ENCODE results near the gene CPM. TPM values are rescaled to one million over a fixed set of nuclear protein-coding genes. Genes with fewer than 3 reads are reported as not detected.
A peak's percentile ranks its signal among the peaks of the same experiment; 100 is the strongest.

CPM gene
- total and polyA plus RNA-seq, 7 experiments from 2014 or later, result 0.06 to 5.9 (median 1.8) TPM

DNA sequence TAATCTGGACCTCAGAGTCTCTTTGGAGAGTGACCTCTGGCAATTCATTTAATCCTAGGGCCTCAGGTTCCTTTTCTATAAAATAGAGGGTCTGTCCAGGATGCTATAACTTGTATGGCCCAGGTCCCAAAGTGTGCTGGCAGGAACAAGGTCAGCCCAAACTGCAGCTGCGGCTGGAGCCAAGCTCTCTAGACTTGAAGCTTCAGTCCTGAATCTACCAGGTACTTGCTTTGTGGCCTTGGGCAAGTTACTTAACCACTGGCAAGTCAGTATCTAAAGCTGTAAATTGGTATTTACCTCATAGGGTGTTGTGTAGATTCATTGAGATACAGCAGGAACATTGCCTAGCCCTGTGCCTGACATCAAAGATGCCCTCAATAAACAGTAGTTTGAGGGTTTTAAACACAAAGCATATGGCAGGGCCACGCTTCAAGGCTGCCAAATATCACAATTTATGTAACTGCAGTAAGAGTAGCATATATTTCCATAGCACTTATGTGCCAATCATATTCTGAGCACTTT, 21.7 kb downstream of the CPM start:
- Histone ChIP-seq H3K36me3 (ENCODE audit: control insufficient read depth in 2 of 3, insufficient read depth in 3 of 3, low read length in 3 of 3) (no peaks in the 10 kb centered on the region), H3K27me3 (ENCODE audit: control insufficient read depth in 2 of 2, insufficient read depth in 2 of 2, low read length in 2 of 2) (no peaks in the 10 kb centered on the region), H3K4me3 (ENCODE audit: low read length) (no peak overlapping the region), H3K9me3 (ENCODE audit: control insufficient read depth in 2 of 3, low read length in 3 of 3) (no peaks in the 10 kb centered on the region), H3K27ac (ENCODE audit: low read depth, low read length) (no peak overlapping the region), H3K4me1 (ENCODE audit: control insufficient read depth in 2 of 2, insufficient read depth in 2 of 2, low read length in 2 of 2) (no peaks in the 10 kb centered on the region)
- H3K36me3 Mint-ChIP-seq, result peaks cover 0 to 2% (median 0%) of the 10 kb centered on the region in 5 donors
- intact Hi-C loops (cut with micrococcal nuclease), result no loop called here
- no peak overlapping the region for H3K27ac Mint-ChIP-seq
- ATAC-seq (no peak), DNase-seq (no peak)
- peaks cover 0 to 11% (median 4%) of the 10 kb centered on the region in 7 donors for H3K4me1 Mint-ChIP-seq
- CTCF ChIA-PET, result no interaction called here
- POLR2A ChIA-PET, result no interaction called here
- H3K4me3 Mint-ChIP-seq, result no peak overlapping the region
- H3K27me3 Mint-ChIP-seq, result peaks cover 0 to 6% (median 0%) of the 10 kb centered on the region in 5 donors
- no peaks in the 10 kb centered on the region for H3K9me3 Mint-ChIP-seq

DNA sequence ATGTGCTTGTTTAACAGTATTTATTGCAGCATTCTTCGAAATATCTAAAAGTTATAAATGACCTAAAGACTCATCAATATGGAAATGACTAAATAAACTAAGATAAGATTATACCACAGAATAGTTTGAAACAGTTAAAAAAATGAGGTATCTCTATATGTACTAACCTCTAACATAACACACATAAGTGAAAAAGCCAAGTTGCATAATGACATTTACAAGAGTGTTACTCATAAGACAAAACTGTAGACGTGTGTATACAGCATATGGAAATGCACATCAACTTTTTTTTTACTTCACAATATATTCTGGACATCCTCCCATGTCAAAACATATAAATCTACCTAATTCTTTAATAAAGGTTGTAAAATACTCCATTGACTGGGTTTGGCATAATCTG, 22.8 kb downstream of the CPM start:
- H3K4me3 Mint-ChIP-seq, result no peak overlapping the region
- intact Hi-C loops (cut with micrococcal nuclease), result no loop called here
- no peak overlapping the region for H3K27ac Mint-ChIP-seq
- H3K36me3 ChIP-seq (ENCODE audit: control insufficient read depth in 2 of 3, insufficient read depth in 3 of 3, low read length in 3 of 3), result no peaks in the 10 kb centered on the region
- no peak overlapping the region for H3K4me3 ChIP-seq (ENCODE audit: low read length)
- no peak overlapping the region for H3K27ac ChIP-seq (ENCODE audit: low read depth, low read length)
- H3K36me3 Mint-ChIP-seq, result peaks cover 0 to 2% (median 0%) of the 10 kb centered on the region in 5 donors
- ATAC-seq (no peak), DNase-seq (no peak)
- H3K27me3 Mint-ChIP-seq, result peaks cover 0 to 6% (median 0%) of the 10 kb centered on the region in 5 donors
- peaks cover 0 to 4% (median 0%) of the 10 kb centered on the region in 7 donors for H3K4me1 Mint-ChIP-seq
- CTCF ChIA-PET, result no interaction called here
- no peaks in the 10 kb centered on the region for H3K9me3 Mint-ChIP-seq
- H3K27me3 ChIP-seq (ENCODE audit: control insufficient read depth in 2 of 2, insufficient read depth in 2 of 2, low read length in 2 of 2), result no peaks in the 10 kb centered on the region
- no peaks in the 10 kb centered on the region for H3K9me3 ChIP-seq (ENCODE audit: control insufficient read depth in 2 of 3, low read length in 3 of 3)
- POLR2A ChIA-PET, result no interaction called here
- no peaks in the 10 kb centered on the region for H3K4me1 ChIP-seq (ENCODE audit: control insufficient read depth in 2 of 2, insufficient read depth in 2 of 2, low read length in 2 of 2)

GRCh38 chr12:68908076-68908475, 24.9 kb downstream of the CPM start:
- POLR2A ChIA-PET, result no interaction called here
- H3K9me3 Mint-ChIP-seq, result no peaks in the 10 kb centered on the region
- peaks cover 0 to 1% (median 0%) of the 10 kb centered on the region in 7 donors for H3K4me1 Mint-ChIP-seq
- no peak for DNase-seq
- Histone ChIP-seq H3K36me3 (ENCODE audit: control insufficient read depth in 2 of 3, insufficient read depth in 3 of 3, low read length in 3 of 3) (no peaks in the 10 kb centered on the region), H3K27ac (ENCODE audit: low read depth, low read length) (no peak overlapping the region), H3K4me3 (ENCODE audit: low read length) (no peak overlapping the region), H3K4me1 (ENCODE audit: control insufficient read depth in 2 of 2, insufficient read depth in 2 of 2, low read length in 2 of 2) (no peaks in the 10 kb centered on the region), H3K9me3 (ENCODE audit: control insufficient read depth in 2 of 3, low read length in 3 of 3) (no peaks in the 10 kb centered on the region), H3K27me3 (ENCODE audit: control insufficient read depth in 2 of 2, insufficient read depth in 2 of 2, low read length in 2 of 2) (no peaks in the 10 kb centered on the region)
- no peak overlapping the region for H3K27ac Mint-ChIP-seq
- CTCF ChIA-PET, result no interaction called here
- ATAC-seq, result no peak
- H3K27me3 Mint-ChIP-seq, result peaks cover 0 to 6% (median 0%) of the 10 kb centered on the region in 5 donors
- intact Hi-C loops (cut with micrococcal nuclease), result no loop called here
- no peak overlapping the region for H3K4me3 Mint-ChIP-seq
- peaks cover 0 to 2% (median 0%) of the 10 kb centered on the region in 5 donors for H3K36me3 Mint-ChIP-seq

DNA sequence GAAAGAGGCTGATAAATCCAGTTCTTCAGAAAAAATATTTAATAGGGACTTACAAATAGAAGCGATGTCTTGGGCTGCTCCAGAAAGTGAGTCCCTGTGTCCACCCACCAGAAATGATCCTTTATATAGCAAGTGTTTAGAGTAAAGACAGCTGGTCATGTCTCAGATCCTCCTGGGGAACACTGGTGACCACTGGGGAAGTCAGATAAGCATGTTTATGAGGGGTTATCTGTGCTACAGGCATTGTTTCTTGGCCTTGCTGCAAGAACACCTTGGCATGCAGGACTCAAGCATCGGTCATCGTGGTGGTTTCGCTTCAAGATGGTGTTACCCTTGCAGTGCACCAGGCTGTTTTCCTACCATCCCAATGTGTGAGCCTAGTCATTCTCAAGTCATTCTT, 27.2 kb downstream of the CPM start:
- Mint-ChIP-seq H3K27ac (no peak overlapping the region), H3K4me1 (peaks cover 0 to 1% (median 0%) of the 10 kb centered on the region in 7 donors), H3K36me3 (peaks cover 0 to 4% (median 0%) of the 10 kb centered on the region in 5 donors), H3K4me3 (no peak overlapping the region), H3K9me3 (no peaks in the 10 kb centered on the region), H3K27me3 (peaks cover 0 to 11% (median 0%) of the 10 kb centered on the region in 5 donors)
- DNase-seq, result no peak
- H3K36me3 ChIP-seq (ENCODE audit: control insufficient read depth in 2 of 3, insufficient read depth in 3 of 3, low read length in 3 of 3), result no peaks in the 10 kb centered on the region
- H3K4me3 ChIP-seq (ENCODE audit: low read length), result no peak overlapping the region
- H3K9me3 ChIP-seq (ENCODE audit: control insufficient read depth in 2 of 3, low read length in 3 of 3), result no peaks in the 10 kb centered on the region
- H3K27me3 ChIP-seq (ENCODE audit: control insufficient read depth in 2 of 2, insufficient read depth in 2 of 2, low read length in 2 of 2), result no peaks in the 10 kb centered on the region
- CTCF ChIA-PET, result no interaction called here
- H3K4me1 ChIP-seq (ENCODE audit: control insufficient read depth in 2 of 2, insufficient read depth in 2 of 2, low read length in 2 of 2), result no peaks in the 10 kb centered on the region
- POLR2A ChIA-PET, result no interaction called here
- no peak overlapping the region for H3K27ac ChIP-seq (ENCODE audit: low read depth, low read length)
- ATAC-seq, result no peak
- intact Hi-C loops (cut with micrococcal nuclease), result no loop called here

- peaks cover 0 to 4% (median 0%) of the 10 kb centered on the region in 5 donors for H3K36me3 Mint-ChIP-seq
- POLR2A ChIA-PET, result no interaction called here
- no peaks in the 10 kb centered on the region for H3K4me1 ChIP-seq (ENCODE audit: control insufficient read depth in 2 of 2, insufficient read depth in 2 of 2, low read length in 2 of 2)
These were observed 28.5 kb downstream of the CPM start for GRCh38 chr12:68904351-68904962.

DNA sequence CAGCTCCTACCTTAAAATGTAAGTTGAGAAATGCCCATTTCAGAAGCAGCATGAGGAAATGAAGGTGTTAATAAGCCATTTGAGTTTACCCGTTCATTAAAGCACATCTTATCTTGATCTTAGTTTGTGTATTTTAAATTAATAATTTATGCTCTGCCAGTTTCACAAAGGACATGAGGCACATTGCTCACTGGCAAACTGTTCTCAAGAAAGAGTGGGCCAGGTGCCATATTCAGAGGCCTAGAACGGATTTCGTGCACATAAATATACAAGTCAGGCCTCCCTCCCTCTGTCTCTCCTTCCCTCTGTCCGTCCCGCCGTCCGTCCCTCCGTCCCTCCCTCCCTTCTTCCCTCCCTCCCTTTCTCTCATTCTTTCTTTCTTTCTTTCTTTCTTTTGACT, 29.5 kb downstream of the CPM start:
- CTCF ChIA-PET, result interaction anchor here (0.8 kb wide), 1 partner anchor 135 kb away, joined by 3 read pairs; no protein-coding TSS in a partner anchor
- peaks cover 0 to 4% (median 0%) of the 10 kb centered on the region in 5 donors for H3K36me3 Mint-ChIP-seq
- peaks cover 0 to 1% (median 0%) of the 10 kb centered on the region in 7 donors for H3K4me1 Mint-ChIP-seq
- Histone ChIP-seq H3K27ac (ENCODE audit: low read depth, low read length) (no peak overlapping the region), H3K4me1 (ENCODE audit: control insufficient read depth in 2 of 2, insufficient read depth in 2 of 2, low read length in 2 of 2) (no peaks in the 10 kb centered on the region), H3K4me3 (ENCODE audit: low read length) (no peak overlapping the region), H3K9me3 (ENCODE audit: control insufficient read depth in 2 of 3, low read length in 3 of 3) (no peaks in the 10 kb centered on the region), H3K27me3 (ENCODE audit: control insufficient read depth in 2 of 2, insufficient read depth in 2 of 2, low read length in 2 of 2) (no peaks in the 10 kb centered on the region), H3K36me3 (ENCODE audit: control insufficient read depth in 2 of 3, insufficient read depth in 3 of 3, low read length in 3 of 3) (no peaks in the 10 kb centered on the region)
- ATAC-seq, result no peak
- intact Hi-C loops (cut with micrococcal nuclease), result no loop called here
- H3K27me3 Mint-ChIP-seq, result peaks cover 0 to 7% (median 0%) of the 10 kb centered on the region in 5 donors
- no peaks in the 10 kb centered on the region for H3K9me3 Mint-ChIP-seq
- DNase-seq, result no peak
- H3K27ac Mint-ChIP-seq, result no peak overlapping the region
- H3K4me3 Mint-ChIP-seq, result no peak overlapping the region
- POLR2A ChIA-PET, result no interaction called here

More at GRCh38 chr12:68904351-68904962, 28.5 kb downstream of the CPM start:
- Histone ChIP-seq H3K9me3 (ENCODE audit: control insufficient read depth in 2 of 3, low read length in 3 of 3) (no peaks in the 10 kb centered on the region), H3K27ac (ENCODE audit: low read depth, low read length) (no peak overlapping the region), H3K4me3 (ENCODE audit: low read length) (no peak overlapping the region), H3K27me3 (ENCODE audit: control insufficient read depth in 2 of 2, insufficient read depth in 2 of 2, low read length in 2 of 2) (no peaks in the 10 kb centered on the region), H3K36me3 (ENCODE audit: control insufficient read depth in 2 of 3, insufficient read depth in 3 of 3, low read length in 3 of 3) (no peaks in the 10 kb centered on the region)
- intact Hi-C loops (cut with micrococcal nuclease), result no loop called here
- Mint-ChIP-seq H3K9me3 (no peaks in the 10 kb centered on the region), H3K27me3 (peaks cover 0 to 12% (median 0%) of the 10 kb centered on the region in 5 donors), H3K27ac (no peak overlapping the region), H3K4me1 (peaks cover 0 to 1% (median 0%) of the 10 kb centered on the region in 7 donors), H3K4me3 (no peak overlapping the region)
- ATAC-seq (peak; percentile 63), DNase-seq (no peak)
- CTCF ChIA-PET, result no interaction called here

GRCh38 chr12:68901551-68901950, 31.4 kb downstream of the CPM start:
- intact Hi-C loops (cut with micrococcal nuclease), result no loop called here
- H3K27me3 ChIP-seq (ENCODE audit: control insufficient read depth in 2 of 2, insufficient read depth in 2 of 2, low read length in 2 of 2), result no peaks in the 10 kb centered on the region
- H3K27me3 Mint-ChIP-seq, result peaks cover 0 to 9% (median 0%) of the 10 kb centered on the region in 5 donors
- peaks cover 0 to 1% (median 0%) of the 10 kb centered on the region in 7 donors for H3K4me1 Mint-ChIP-seq
- no peaks in the 10 kb centered on the region for H3K9me3 ChIP-seq (ENCODE audit: control insufficient read depth in 2 of 3, low read length in 3 of 3)
- H3K27ac ChIP-seq (ENCODE audit: low read depth, low read length), result no peak overlapping the region
- H3K4me1 ChIP-seq (ENCODE audit: control insufficient read depth in 2 of 2, insufficient read depth in 2 of 2, low read length in 2 of 2), result no peaks in the 10 kb centered on the region
- ATAC-seq, result no peak
- DNase-seq, result no peak
- no peaks in the 10 kb centered on the region for H3K9me3 Mint-ChIP-seq
- H3K27ac Mint-ChIP-seq, result no peak overlapping the region
- no peaks in the 10 kb centered on the region for H3K36me3 ChIP-seq (ENCODE audit: control insufficient read depth in 2 of 3, insufficient read depth in 3 of 3, low read length in 3 of 3)
- ChIA-PET CTCF (no interaction called here), POLR2A (no interaction called here)
- H3K4me3 Mint-ChIP-seq, result no peak overlapping the region
- H3K36me3 Mint-ChIP-seq, result peaks cover 0 to 4% (median 0%) of the 10 kb centered on the region in 5 donors
- no peak overlapping the region for H3K4me3 ChIP-seq (ENCODE audit: low read length)
